NCI-H1417 treated with DMSO at 0.1 percent for 48 hours (cell line): ENCODE measurements around the gene NRCAM.

Experiments
- DNase-seq: peaks from one replicate; lab custom pipeline; 2025; lab: John Stamatoyannopoulos, UW

NRCAM gene

DNA sequence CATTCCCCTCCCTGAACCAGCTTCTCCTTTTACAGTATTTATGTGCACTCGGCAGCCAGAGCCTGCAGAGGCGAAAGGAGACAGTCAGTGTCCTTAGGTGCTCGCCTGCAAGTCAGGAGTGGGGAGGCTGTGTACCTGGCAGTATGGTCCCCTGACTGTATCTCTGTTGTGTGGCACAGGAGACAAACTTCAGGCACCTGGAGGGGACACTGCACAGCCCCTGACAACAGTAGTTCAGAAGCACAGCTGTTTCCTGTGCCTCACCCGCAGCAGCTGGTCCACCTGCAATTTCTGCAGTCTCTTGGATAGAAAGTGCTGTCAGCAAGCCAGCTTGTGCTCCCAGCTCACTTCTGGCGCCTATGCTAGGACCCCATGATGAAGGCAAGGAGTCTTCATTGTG lies 252.7 kb downstream of the NRCAM start:
- no peak for DNase-seq

DNA sequence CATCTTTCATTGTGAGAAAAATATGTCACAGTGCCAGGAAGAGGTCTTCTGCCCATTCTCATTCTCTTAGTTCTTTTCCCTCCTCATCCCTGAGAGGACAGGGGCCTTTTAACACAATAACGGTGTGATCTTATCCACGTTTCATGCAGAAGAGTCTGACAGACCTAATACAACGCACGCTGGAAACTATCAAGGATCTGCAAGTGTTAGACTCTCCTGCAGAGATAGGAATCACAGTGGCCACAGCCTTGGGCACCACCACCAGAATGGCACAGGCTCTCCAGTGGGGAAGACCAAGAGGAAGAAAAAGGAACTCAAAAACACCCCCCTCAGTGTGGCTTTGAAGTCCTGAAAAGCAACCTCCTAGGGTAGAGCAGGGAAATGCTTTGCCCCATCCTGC lies 253.5 kb downstream of the NRCAM start:
- DNase-seq: no peak

DNA sequence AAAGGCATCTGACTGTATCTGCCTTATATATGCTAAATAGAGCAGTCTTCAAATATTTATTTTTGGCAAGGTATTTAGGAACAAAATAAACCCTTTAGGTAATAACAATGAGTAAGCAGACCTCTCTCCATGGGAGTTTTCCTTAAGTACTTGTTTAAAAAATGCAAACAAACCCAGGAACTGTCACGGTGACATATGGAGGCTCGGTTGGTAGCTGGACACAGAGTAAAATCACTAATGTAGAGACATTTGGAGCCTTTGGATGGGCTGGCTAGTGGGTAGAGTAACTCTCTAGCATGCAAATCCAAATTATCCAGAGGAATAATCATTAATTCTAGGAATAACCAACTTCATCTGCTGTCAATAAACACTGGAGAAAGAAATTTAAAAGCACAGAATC lies 254.5 kb downstream of the NRCAM start:
- no peak for DNase-seq

DNA sequence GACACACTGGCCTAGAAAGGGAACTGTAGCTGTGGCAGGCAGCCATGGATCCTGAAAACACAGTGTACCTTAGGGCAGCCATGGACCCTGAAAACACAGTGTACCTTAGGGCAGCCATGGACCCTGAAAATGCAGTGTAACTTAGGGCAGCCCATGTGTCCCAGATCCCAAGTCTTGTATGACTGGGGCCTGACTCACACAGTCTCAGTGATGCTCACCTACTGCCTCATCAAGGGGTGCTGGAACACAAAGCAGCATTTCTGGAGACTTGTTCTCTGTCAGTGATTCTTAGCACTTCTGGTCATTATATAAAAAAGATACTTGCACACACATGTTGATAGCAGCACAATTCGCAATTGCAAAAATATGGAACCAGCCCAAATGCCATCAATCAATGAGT lies 255.9 kb downstream of the NRCAM start:
- no peak for DNase-seq

DNA sequence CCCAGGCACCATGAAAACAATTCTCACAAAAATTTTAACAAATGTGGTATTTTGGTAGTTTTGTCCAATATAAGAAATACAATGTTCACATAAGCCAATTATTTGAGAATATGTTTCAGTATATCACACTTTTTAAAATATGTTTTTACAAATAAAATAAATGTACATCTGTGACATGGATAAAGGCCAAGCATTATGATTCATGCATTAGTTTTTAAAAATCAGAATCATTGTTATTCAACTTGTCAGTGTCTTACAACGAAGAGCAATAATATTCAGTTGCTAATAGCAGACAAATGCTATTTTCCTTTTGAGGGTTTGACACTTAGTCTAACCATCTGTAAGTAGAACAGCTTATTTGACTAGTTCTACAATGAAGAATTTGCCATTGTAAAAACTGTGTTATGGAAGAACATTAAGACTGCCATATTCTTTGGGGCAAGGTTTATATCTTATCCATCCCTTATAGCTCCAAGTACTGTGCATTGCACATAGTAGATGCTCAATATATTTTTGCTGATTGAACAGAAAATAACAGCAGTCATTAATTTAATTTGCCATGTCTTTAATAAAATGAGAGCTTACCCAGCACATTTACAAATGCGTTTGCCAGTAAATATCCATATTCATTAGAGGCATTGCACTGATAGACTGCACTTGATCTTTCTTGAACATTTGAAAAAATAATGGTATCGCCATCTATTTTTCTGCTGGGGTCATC lies 258.7 kb downstream of the NRCAM start:
- no peak for DNase-seq

DNA sequence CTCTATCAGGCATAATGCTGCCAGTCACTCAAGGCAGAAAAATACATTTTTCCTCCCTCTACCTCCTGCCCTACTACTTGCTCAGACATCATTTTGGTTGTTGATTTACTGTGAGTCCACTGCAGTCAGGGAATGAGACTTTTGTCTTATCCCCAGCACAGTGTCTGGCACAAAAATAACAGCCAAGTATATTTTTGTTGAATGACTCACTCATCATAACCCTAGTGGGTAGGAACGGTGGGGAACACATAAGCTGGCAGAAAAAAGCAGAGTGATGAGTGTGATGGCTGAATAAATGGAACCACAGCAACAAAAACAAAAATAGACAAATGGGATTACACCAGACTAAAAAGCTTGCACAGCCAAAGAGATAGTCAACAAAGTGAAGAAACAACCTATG lies 260.2 kb downstream of the NRCAM start:
- no peak for DNase-seq

DNA sequence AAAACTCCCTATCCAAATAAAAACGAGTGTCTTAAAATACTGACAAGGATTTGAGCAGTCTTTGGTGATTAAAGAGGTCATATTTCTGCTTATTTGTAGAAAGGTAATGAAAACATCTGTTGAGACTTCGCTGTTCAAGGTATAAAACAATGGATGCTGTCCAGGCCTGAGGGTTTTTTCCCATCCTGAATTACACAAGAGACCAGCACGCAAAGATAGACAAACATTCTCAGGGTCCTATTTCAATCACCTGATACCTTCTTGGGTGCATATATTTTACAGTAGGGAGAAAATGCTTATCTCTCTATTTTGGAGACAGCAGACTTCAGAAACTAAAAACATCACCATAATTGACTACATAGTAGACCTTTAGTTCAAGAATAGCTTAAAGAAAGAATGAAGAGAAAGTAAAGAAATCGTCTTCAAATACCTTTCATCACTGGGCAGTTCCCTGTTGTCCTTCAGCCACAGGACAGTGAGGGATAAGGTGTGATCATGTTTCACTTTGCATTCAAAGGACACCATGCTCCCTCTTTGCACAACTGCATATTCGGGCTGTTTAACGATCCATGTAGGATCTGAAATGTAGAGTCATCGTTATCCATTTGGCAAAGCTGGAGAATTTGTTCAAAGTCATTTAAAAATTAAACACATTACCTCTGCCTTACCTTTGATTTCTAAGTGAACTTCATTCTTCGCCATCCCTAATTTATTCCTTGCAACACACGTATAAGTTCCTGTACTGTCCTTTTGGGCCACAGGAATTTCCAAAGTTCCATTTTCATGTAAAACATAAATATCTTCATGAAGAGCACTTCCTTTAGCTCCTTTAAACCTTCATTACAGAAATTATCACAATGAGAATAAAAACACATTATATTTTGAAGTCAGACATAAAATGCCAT lies 262.4 kb downstream of the NRCAM start:
- DNase-seq: no peak

DNA sequence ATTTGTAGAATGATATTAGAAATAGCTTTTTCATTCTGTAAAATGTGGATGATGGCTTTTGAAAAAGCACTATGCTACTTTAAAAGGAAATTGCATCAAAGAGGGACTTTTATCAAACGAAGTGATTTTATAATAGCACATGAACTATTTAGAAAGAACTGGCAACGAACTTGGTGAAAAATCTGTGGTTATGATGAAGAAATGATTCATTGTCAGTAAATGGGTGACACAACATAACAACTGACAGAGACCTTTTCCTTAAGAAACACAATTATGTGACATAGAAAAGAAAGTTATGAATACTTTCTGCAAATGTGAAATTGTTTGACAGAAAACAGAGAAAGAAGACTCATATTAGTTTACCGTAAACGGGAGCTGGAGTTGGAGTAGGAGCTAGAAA lies 265.3 kb downstream of the NRCAM start:
- no peak for DNase-seq

DNA sequence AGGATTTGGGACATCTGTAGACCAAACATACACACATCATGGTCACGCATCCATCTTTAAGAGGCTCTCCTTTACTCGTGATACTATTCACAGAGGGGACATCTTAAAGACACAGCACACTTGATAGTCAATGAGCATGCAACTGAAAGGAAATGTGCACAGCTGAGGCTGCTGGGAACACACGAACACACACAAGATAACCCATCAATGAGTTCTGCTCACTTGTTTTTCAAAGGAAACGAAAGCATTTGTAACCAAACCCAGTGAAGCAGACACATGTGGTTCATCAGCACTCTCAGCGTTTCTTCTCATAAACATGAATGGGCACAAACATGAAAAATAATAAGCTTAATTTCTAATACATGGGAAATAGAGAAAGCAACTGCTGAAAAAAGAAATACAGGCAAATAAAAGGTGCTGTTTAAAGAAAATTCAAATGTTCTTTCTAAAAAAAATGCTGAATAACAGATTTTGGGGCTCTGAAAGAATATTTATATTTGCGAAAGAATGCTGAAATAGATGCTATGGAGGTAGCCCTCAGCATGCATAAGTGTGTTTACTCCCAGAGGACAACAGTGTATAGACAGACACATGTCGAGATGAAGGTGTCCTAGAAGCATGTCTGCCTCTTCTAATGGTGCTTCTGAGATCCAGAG lies 266.4 kb downstream of the NRCAM start:
- no peak for DNase-seq

DNA sequence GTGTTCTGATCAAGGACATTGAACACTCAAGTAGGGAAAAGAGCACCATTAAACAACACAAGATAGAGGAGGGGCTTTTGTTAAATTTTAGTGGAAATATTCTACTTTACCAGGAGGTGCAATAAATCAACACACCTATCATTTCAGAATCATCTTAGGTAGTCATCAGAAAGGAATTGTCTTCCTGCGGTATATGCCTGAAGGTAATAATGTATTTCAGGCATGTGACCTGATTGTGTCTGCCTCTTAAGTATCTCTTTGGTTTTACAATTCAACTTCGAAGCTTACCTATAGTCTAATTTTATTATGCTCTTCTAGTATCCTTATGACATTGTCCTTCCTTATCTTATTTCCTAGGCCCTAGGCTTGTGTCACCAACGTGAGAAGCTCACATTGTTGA lies 267.5 kb downstream of the NRCAM start:
- no peak for DNase-seq

DNA sequence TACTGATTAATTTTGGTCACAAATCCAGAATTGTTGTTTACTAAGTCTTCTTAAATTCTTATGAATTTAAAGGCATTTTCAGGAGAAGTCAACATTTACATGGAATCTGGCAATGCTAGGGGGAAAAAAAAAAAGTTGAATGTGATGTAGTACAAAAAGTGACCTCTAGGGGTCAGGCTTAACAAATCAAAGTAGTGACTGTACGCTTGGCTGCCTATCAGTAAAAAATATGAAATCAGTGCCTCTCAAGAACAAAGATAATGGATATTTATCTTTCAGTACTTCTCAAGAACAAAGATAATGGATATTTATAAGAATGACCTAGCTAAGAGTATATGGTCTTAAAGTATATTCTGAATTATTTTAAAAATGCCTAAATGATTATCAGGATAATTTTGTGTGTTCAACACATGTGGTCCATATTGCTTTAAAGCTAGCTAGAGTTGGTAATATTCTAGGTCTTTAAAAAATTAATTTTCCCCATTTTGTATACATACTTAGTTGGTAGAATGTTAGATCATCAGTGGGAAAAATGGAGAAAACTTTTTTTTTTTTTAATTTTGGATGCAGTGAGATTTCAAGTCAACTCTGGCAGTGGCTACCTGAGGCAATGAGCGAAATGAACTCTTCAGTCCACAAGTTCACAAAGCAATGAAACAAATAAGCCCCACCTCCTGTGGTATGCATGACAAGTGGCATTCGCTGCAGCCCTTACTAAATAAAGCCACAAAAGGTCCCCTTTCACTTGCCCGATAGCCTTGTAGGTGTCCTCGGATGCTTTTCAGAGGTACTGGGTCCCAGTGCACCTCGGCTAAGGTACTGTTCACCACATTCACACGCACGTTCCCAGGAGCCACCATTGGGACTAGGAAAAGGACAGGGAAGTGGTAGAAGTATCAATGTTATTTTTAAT lies 274.9 kb downstream of the NRCAM start:
- peak; percentile 21 for DNase-seq

DNA sequence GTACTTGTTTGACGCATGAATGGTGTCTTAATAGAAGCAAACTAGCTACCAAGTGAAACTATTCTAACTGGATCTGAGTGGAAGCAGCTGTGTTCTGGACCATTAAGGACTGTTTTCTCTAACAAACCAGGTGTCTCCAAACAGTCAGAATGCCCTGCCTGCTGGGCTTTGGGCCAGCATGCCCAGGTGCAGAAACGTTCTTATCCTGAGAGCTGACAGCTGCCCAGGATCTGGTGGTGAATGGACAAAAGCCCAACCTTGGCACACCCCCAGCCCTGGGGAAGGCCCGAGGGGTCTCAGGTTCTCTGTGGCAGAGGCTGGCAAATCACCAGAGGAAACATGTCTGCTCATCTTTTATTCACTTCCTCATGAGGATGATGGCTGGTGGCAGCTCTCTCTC lies 277.8 kb downstream of the NRCAM start:
- DNase-seq: peak; percentile 32

DNA sequence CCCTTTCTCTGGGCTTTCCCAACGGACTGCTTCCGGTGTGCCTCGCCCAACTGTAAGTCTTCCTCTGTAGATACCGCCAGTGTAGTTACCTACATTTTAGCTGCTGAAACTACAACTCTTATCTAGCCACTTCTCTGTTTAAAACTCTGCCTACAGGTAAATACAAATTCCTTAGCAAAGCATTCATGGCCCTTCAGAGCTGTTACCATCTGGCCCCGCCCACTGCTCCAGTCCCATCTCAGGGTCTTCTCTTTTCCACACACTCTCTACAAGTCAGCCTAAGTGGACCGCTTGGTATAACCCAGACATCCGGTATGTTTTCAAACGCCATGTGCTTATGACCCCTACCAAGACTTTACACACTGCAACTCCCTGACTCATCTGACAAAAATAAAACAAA lies 285.1 kb downstream of the NRCAM start:
- no peak for DNase-seq

DNA sequence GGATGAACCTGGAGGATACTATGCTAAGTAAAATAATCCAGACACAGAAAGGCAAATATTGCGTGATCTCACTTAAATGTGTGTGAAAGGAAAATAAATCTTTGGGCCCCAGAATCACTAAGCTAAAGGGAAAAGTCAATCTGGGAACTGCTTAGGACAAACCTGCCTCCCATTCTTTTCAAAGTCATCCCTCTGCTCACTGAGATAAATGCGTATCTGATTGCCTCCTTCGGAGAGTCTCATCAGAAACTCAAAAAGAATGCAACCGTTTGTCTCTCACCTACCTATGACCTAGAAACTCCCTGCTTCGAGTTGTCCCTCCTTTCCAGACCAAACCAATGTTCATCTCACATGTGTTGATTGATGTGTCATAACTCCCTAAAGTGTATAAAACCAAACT lies 286.0 kb downstream of the NRCAM start:
- DNase-seq: no peak

DNA sequence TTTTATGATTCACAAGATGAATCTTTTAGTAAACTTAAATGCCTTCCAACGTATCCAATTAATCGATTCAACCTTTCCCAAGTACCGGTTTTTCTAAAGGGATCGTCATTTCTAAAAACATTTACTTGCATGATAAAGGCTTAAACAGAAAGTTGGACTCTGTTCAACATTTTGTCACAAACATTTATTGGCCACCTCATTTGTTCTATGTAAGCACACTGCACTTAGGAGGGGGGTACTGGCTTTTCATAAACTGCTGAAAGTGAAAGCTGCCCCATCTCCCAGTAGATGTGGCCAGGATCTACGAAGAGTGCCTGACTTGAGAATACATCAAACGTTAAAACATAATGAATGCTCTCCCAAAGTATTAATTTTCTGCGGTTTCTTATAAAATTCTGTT lies 288.8 kb downstream of the NRCAM start:
- DNase-seq: no peak

DNA sequence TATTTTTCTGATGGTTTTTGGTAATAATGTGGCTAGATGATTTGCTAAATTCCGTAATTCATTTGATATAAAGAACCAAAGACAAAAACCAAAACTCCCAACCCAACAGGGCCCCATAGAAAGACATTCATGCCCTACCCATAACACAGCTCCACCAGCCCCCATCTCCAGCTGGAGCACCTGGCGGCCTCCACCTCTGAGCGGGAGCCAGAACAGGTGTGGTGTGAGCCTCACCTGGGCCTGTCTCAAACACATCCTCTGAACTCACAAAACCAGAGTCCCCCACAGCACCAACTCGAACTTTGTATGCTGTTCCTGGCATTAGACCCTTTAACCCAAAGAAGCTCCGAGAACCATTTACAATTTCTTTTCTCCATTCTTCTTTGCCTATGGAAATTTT lies 289.5 kb downstream of the NRCAM start:
- DNase-seq: no peak

DNA sequence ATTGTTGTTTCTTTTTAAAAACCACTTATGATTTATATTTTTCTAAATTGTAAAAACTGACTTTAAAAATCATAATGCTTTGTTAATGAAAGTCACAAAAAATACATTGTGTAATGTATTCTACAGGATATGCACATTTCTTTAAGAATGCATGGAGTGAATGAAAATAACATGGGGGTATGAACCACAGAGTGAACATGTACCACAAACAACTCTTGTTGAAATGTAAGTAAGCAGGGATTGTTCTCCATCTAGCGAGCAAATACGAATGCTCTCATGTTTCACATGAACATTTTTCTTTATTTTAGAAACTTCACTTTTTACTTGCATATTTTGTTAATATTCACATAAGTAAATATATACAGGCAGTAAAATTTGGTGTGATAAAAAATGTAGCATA lies 290.5 kb downstream of the NRCAM start:
- no peak for DNase-seq

DNA sequence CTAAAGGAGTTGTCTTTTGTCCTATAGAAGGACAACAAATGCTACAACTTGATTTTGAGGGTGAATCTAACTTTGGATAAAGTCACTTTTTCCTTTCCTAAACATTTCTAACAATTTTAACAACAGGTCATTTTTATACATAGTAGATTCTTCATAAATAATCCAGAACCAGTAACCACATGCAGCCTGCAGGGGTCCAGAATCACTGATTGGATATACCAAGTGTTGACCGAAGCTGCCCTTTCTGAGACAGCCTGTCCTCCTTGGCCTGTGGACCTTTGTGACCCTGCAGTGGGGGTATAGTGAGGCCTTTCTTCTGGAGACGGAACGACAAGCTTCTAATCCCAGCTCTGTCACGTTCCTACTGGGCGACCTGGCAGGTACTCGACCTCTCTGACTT lies 291.3 kb downstream of the NRCAM start:
- no peak for DNase-seq

DNA sequence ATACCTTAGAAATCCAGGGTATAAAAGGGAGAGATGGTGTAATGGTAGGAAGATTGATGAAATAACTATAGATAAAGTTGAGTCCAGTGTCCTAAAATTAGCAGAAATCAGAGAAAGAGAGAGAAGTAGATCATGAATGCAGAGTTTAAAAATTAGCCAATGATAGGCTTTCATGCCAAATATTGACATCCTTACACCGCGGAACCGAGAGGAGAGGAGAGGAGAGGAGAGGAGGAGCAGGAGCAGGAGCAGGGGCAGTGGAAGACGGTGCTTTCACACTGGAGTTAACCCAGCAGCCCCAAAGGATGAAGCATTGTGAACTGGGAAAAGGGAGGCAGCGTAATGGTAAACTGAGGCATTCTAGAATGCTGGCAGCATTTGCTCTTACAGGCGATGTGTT lies 291.9 kb downstream of the NRCAM start:
- DNase-seq: no peak

DNA sequence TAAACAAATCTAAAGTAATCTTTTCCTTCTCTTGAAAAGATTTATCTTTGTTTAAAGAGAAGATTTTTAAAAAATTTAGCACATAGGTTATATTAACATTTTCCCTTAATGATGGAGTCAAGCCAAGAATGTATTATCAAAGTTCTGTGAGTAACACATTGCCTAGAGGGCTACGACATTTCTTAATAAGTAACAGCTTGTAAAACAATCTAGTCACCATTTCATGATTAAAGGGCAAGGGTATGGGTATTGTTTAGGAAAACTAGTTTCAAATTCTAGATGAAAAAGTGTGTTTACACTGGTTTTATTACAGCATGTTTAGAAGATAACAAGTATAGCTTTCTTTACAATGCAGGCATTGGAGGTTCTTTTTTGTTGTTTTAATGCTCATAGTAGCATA lies 297.5 kb downstream of the NRCAM start:
- no peak for DNase-seq

DNA sequence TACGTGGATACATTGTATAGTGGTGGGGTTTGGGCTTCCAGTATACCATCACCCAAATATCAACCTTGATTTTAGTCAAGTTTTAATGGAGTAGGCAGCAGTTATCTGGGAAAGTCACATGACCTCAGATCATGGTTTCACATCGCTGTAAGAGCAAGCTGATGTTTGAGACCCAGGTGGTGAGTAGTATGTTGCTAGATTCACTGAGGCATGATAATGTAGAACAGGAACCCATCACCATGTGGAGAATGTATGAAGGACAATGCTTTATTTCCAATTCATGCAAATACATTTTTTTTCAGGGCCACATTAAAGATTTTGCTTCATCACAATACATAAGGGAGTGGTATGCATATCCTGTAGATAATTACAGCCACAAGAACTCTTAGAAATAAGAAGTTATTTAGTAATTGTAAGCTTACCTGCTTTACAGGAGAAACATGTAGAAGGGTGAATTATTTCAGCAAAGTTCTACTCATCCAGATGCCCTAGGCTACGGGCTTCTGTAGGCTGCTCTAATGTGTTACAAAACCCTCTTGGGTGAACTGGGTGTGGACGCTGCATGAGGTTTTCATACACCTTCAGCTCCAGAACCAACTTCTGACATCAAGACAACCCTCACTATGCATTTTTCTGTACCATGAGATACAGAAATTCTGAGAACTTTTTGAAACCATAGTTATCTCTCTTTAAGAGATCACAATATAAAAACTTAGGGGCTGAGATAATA lies 298.5 kb downstream of the NRCAM start:
- no peak for DNase-seq
